Adipocyte (in vitro differentiated cells): ENCODE data around the gene MACO1.

ENCODE experiments used
- DNase-seq: peaks from one replicate; pipeline ENCODE4 v3.0.0-alpha.2; 2015; ENCODE audit warnings: low read depth
- H3K27me3 ChIP-seq: replicated peaks from 2 replicates; pipeline ENCODE4 v1.7.0; 2013; ENCODE audit warnings: mild to moderate bottlenecking, low read length, moderate library complexity; ENCODE audit not compliant: control insufficient read depth, insufficient read depth
- H3K36me3 ChIP-seq: 2 replicates; pipeline ENCODE4 v1.7.0; 2013; ENCODE audit warnings: low read length, mild to moderate bottlenecking, moderate library complexity; ENCODE audit not compliant: control insufficient read depth, insufficient read depth, severe bottlenecking
- H3K4me1 ChIP-seq: 2 replicates; pipeline ENCODE4 v1.7.0; 2013; ENCODE audit warnings: mild to moderate bottlenecking, low read length, moderate library complexity; ENCODE audit not compliant: control insufficient read depth, insufficient read depth
- H3K4me3 ChIP-seq: 2 replicates; pipeline ENCODE4 v1.7.0; 2013; ENCODE audit warnings: mild to moderate bottlenecking, low read length, moderate library complexity
- H3K9ac ChIP-seq: 2 replicates; pipeline ENCODE4 v1.7.0; 2013; ENCODE audit warnings: mild to moderate bottlenecking, low read length, moderate library complexity
- H3K9me3 ChIP-seq: 2 replicates; pipeline ENCODE4 v1.7.0; 2013; ENCODE audit warnings: mild to moderate bottlenecking, low read length, moderate library complexity; ENCODE audit not compliant: control insufficient read depth

Gene MACO1

DNA sequence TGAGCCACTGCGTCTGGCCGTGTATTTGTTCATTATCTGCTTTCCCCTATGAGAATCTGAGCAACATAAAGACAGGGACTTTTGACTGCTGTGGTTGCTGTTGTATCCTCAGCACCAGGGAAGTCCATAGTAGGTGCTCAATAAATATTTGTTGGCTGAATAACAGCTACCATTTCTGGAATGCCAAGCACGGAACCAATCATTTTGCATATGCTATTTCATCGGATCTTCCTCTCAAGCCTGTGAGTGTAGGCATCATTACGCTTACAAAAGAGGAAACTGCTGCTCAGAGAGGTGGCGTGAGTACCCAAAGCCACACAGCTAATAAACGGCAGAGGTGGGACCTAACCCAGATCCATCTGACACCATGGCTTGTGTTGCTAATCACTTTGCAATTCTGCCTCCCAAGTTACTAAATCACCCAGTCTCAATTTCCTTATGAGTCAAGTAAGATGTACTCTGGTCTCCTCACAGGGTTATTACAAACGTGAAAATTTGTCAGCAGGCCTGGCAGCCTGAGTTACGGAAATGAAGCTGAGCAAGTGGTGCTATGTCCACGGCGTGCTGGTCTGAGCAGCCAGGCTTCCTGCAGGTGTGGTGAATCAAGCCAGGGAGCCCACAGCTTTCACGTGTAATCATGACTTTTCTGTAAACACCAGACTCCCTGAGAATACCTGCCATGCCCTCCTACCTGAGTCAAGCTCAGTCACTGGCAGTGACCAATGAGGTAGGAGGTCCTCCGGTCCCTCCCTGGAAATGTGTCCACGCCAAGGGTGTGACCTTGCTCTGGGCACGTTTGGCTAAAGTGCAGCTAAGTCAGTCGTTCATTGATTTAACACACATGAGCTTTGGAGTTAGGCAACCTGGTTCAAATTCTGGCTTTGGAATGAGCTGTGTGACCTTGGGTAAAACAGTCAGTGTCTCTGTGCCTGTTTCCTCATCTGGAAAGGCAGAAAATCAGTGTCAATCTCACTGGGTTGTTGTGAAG is 5.3 kb upstream of the MACO1 start:
- Histone ChIP-seq H3K27me3 (no peaks in the 10 kb centered on the region), H3K4me1 (peaks cover 8% of the 10 kb centered on the region), H3K9me3 (no peaks in the 10 kb centered on the region), H3K36me3 (no peaks in the 10 kb centered on the region), H3K4me3 (no peak overlapping the region), H3K9ac (no peak overlapping the region)
- DNase-seq: no peak

DNA sequence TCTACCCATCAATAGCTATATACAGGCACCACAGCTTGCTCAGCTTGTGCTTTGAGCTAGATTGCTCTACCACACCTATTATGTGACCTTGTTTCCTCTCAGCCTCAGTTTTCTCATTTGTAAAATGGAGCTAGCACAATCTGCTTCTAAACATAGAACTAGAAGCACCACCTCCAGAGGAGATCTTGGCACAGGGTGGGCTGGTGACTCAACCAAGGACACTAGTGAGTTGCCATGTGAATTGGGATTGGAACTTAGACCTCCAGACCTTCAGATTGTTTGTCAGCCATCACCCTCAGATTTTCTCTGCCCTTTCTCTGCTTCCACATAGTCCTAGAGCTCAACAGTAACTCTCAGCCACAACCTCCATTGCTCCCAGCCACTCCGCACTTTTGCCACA is 3.0 kb upstream of the MACO1 start:
- Histone ChIP-seq H3K4me1 (peaks cover 16% of the 10 kb centered on the region), H3K4me3 (no peak overlapping the region), H3K27me3 (no peaks in the 10 kb centered on the region), H3K36me3 (no peaks in the 10 kb centered on the region), H3K9me3 (no peaks in the 10 kb centered on the region), H3K9ac (no peak overlapping the region)
- no peak for DNase-seq

DNA sequence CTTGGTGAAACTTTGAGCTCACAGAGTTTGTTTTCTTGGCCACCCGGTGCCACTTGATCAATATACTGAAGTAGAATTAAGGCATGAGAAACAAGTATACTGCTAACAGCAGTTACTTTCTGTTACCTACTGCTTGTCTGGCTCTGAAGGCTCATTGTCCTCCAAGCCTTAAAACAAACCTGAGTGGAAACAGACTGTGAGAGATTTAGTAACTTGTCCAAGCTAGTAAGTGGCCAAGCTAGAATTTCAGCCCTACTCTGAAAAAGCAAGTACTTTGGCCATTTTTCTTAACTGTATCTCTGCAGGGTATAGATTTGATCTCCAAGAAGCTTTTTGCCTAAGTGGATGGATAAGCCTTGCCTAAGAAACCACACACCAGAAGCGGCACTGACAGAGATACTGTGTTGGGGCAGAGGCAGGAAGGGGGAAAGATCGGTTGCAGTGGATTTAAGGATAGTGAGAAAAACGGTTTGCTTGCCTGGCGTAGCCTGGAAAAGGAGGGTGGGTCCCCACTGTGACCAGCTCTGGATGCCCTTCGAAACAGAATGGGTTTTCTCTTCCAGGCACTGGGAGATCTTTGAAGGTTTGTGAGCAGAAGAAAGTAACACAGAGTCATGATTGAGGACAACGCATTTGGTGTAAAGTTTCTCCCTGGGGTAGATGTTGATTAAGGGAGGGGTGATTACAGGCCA is 2.1 kb upstream of the MACO1 start:
- H3K4me1 ChIP-seq: peaks cover 25% of the 10 kb centered on the region
- DNase-seq: no peak
- no peaks in the 10 kb centered on the region for H3K36me3 ChIP-seq
- no peak overlapping the region for H3K4me3 ChIP-seq
- no peaks in the 10 kb centered on the region for H3K9me3 ChIP-seq
- H3K27me3 ChIP-seq: no peaks in the 10 kb centered on the region
- H3K9ac ChIP-seq: no peak overlapping the region

DNA sequence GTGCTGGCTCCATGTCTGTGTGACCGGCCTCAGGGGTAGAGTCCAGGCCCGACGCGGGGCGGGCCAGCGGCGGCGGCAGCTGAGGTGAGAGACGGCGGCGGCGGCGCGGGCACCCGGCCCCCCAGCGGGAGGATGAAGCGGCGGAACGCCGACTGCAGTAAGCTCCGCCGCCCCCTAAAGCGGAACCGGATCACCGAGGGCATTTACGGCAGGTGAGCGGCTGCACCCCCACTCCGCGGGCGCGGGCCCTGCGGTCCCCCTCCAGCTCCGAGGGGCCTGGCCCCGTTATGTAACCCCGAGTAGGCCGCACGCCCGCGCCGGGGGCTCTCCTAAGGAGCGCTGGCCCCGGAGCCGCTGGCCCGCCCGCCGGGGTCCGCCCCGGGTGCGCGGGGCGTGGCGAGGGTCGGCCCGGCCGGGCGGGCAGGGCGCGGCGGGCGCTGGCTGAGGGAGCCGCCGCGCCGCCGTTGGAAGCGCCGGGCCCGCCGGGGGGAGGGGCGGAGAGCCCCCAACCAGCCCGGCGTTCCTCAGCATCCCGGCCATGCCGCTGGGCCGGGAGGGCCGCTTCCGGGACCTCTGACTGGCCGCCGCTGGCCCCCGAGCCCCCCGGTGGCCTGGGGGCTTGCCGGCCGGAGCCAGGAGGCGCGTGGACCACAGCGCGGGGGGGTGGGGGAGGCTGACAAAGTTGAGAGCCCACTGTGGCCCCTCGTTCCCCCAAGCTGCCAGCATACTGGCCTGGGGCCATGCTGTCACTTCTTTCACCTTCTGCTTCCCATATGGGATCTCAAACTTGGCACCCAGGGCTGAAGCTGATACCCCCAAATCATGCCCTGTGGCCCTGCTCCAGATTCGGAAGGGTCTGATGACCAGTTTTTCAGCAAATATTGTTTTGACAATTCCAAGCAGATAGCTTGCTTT is 527 bp downstream of the MACO1 start:
- Histone ChIP-seq H3K36me3 (no peaks in the 10 kb centered on the region), H3K4me1 (peaks cover 46% of the 10 kb centered on the region), H3K9me3 (no peaks in the 10 kb centered on the region), H3K9ac (peak overlapping the region; percentile 89), H3K27me3 (no peaks in the 10 kb centered on the region), H3K4me3 (peak overlapping the region; percentile 93)
- DNase-seq: peak; percentile 60

DNA sequence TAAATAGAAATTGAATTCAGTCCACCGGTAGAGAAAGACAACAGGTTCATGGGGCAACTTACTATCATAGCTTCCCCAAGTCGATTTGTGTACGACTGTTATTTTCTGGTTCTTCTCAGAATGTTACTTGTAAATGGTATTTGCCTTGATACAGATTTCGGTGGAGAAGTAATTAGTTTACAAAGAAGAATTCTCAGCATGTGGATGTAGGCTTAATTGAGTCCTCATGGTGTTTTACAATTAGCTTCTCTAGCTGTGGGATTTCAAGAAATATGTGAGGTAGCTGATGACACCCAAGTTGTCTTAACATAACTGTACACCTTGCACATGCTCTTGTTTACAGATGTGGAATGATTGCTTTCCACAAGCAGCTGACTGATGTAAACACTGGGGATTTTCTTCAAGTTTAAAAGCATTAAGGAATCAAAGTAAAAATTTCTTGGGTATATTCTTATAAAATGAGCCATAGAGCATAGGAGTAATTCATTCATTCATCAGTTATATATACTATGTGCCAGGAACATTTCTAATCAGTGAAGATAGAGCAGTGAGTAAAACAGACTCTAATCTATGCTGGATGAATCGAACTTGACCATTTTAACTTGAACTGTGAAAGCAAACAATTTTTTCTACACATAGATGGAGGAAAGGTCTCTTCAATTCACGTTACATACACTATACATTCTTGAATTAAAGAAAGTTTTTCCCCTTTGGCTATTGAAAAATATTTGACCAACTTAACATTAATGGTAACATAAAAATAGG is 1.4 kb downstream of the MACO1 start:
- peaks cover 55% of the 10 kb centered on the region for H3K4me1 ChIP-seq
- peak; percentile 36 for DNase-seq
- peak overlapping the region; percentile 93 for H3K4me3 ChIP-seq
- H3K9ac ChIP-seq: peak overlapping the region; percentile 89
- no peaks in the 10 kb centered on the region for H3K27me3 ChIP-seq
- no peaks in the 10 kb centered on the region for H3K9me3 ChIP-seq
- no peaks in the 10 kb centered on the region for H3K36me3 ChIP-seq

DNA sequence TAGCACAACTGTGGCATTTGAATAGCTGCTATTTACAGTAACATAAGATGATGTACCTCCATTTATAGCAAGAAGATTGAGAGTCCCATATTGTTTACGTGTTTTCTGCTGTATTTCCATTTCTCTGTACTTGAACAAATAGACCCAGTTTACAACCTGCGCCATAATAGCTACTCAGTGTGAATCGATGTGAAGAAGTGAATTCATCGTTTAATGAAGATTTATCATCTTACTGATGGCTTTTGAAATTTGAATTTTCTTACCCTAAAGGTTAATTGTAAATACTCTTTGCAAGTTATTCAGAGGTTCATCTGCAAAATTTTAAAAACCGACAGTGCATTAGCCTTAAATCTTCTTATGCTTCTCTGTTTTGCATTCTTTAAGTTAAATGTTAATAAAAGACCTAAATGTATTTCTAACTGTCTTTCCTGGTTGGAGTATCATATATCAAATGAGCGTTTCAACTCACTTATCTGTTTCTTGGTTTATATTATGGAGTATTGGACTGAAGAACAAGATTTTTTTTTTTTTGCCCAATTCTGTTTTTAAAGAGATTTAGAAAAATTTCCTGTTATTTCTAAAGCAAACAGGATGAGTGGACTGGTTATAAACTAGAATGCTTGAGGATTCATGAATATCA is 2.2 kb downstream of the MACO1 start:
- H3K9me3 ChIP-seq: no peaks in the 10 kb centered on the region
- no peak for DNase-seq
- H3K36me3 ChIP-seq: no peaks in the 10 kb centered on the region
- no peaks in the 10 kb centered on the region for H3K27me3 ChIP-seq
- peak overlapping the region; percentile 89 for H3K9ac ChIP-seq
- peak overlapping the region; percentile 93 for H3K4me3 ChIP-seq
- H3K4me1 ChIP-seq: peaks cover 55% of the 10 kb centered on the region

DNA sequence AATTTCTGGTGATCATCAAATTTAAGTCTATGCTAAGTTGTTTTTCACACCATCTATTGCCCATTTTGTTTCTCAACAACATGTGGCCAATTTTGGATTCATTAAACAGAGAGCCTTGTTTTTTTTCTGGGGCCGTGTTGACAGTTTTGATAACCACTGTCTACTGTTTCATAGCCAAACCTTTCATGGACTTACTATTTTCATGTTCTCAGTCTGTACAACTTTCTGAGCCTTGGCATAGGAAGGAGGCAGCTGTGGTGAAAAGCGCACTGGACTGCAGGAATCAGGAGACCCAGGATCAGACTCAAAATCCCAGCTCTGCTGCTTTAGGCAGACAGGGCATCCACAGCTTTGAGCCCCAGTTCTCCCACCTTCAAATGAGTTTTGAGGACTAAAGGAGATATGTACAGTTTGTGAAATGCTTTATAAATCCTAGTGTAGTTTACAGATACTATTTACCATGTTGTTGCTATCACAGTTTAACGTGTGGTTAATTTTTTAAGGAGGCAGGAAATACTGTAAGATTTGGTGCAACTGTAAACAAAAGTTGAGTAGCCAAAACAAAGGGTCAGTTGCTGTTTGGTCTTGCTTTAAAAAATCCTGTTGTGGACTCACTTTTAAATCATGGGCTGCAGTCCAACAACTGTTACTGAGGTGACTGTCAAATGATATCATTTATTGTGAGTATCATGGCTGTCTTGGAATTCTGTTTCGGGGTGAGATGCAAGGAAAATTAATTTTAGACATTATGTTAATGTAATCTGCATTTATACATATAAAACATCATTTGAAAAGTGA is 2.9 kb downstream of the MACO1 start:
- H3K36me3 ChIP-seq: no peaks in the 10 kb centered on the region
- no peaks in the 10 kb centered on the region for H3K9me3 ChIP-seq
- peaks cover 55% of the 10 kb centered on the region for H3K4me1 ChIP-seq
- H3K9ac ChIP-seq: peak overlapping the region; percentile 18
- no peaks in the 10 kb centered on the region for H3K27me3 ChIP-seq
- DNase-seq: no peak
- peak overlapping the region; percentile 45 for H3K4me3 ChIP-seq

DNA sequence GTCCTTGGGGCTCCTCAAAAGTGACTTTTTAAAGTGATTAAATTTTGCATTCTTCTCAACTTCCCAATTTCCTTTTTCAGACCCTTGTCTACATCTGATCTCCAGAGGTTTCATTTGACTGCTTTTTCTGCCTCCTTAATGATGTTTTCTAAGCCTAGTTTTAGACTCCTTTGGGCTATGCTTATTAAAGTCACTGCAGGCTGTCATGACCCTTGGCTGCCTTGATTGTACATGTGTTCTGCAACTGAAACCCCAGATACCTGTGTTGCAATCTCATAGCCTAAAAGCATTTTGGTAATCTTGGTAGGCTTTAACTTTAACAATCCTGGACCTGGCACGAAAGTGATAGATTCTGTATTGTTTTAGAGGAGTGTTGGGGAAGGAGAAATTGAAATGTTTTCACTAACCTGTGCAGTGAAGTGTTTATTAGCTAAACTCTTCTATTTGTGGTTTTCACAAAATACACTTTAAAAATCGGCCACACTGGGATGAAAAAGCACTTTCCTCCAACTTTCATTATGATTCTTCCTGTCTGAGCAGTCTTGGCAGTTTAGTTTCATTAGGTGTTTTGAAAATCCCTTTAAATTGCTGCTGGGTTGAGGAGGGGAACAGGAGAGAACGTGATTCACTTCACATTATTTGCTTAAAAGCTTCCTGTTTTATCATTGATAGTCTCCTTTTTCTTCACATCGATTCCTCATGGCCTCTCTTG is 4.9 kb downstream of the MACO1 start:
- H3K4me3 ChIP-seq: peak overlapping the region; percentile 73
- peak; percentile 76 for DNase-seq
- no peaks in the 10 kb centered on the region for H3K36me3 ChIP-seq
- H3K9ac ChIP-seq: peak overlapping the region; percentile 53
- no peaks in the 10 kb centered on the region for H3K27me3 ChIP-seq
- H3K4me1 ChIP-seq: peaks cover 50% of the 10 kb centered on the region
- H3K9me3 ChIP-seq: no peaks in the 10 kb centered on the region

DNA sequence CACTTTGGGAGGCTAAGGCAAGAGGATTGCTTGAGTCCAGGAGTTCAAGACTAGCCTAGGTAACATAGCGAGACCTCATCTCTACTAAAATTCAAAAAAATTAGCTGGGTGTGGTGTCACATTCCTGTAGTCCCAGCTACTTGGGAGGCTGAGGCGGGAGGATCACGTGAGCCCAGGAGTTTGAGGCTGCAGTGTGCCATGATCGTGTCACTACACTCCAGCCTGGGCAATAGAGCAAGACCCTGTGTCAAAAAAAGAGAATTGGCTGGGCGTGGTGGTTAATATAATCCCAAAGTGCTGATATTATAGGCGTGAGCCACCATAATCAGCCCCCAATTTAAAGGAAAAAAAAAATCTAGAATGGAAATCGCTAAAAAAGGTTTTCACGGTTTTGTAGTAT is 7.0 kb downstream of the MACO1 start:
- peaks cover 42% of the 10 kb centered on the region for H3K4me1 ChIP-seq
- no peak overlapping the region for H3K9ac ChIP-seq
- no peak for DNase-seq
- no peaks in the 10 kb centered on the region for H3K9me3 ChIP-seq
- no peaks in the 10 kb centered on the region for H3K36me3 ChIP-seq
- no peaks in the 10 kb centered on the region for H3K27me3 ChIP-seq
- no peak overlapping the region for H3K4me3 ChIP-seq
